CD14-positive monocyte (primary cell): ENCODE measurements around the gene OVCA2. TPM values are rescaled to one million over a fixed set of nuclear protein-coding genes. Genes with fewer than 3 reads are reported as not detected.

Source experiments
- DNase-seq, 3 donors: peaks; one replicate each; pipeline ENCODE4 v3.0.0-alpha.2; 2011 to 2022
- H2AFZ ChIP-seq: 2 replicates; pipeline ENCODE4 v1.6.0; 2012; ENCODE audit warnings: mild to moderate bottlenecking, low read depth, low read length, inconsistent platforms; ENCODE audit not compliant: insufficient read depth, poor library complexity, severe bottlenecking
- H3K27ac ChIP-seq, 2 donors: 1 replicate in 1 of 2; 2 replicates in 1 of 2; pipeline ENCODE4 v1.5.1; 2012 to 2013; ENCODE audit warnings: low read length in 2 of 2, control low read depth in 1 of 2, inconsistent platforms in 1 of 2, low read depth in 1 of 2, mild to moderate bottlenecking in 1 of 2
- H3K27me3 ChIP-seq, 2 donors: one replicate each; pipeline versions ENCODE4 v1.6.0 to v1.6.1; 2011 to 2013; ENCODE audit warnings: low read length in 2 of 2; ENCODE audit not compliant: control insufficient read depth in 2 of 2, insufficient read depth in 2 of 2
- H3K36me3 ChIP-seq, 2 donors: replicated peaks in 1 of 2; 1 replicate in 1 of 2; 2 replicates in 1 of 2; pipeline versions ENCODE4 v1.5.1 to v1.6.1; 2012 to 2013; ENCODE audit warnings: low read length in 2 of 2, control low read depth in 1 of 2, inconsistent platforms in 1 of 2, mild to moderate bottlenecking in 1 of 2; ENCODE audit not compliant: insufficient read depth in 2 of 2, control insufficient read depth in 1 of 2
- H3K4me1 ChIP-seq, 2 donors: 1 replicate in 1 of 2; 2 replicates in 1 of 2; pipeline versions ENCODE4 v1.5.1 to v1.6.1; 2012 to 2013; ENCODE audit warnings: low read length in 2 of 2, control low read depth in 1 of 2, inconsistent platforms in 1 of 2, mild to moderate bottlenecking in 1 of 2, moderate library complexity in 1 of 2; ENCODE audit not compliant: insufficient read depth in 2 of 2, control insufficient read depth in 1 of 2
- H3K4me2 ChIP-seq: replicated peaks from 2 replicates; pipeline ENCODE3; 2012; ENCODE audit warnings: low read length, moderate library complexity, mild to moderate bottlenecking; ENCODE audit not compliant: poor library complexity, severe bottlenecking; ENCODE audit errors: extremely low read depth
- H3K4me3 ChIP-seq, 3 experiments: fragments of 200-600 bp in 1 of 3; sonication (generic) in 1 of 3; replicated peaks in 1 of 3; 1 replicate in 2 of 3; 2 replicates in 1 of 3; pipeline ENCODE4 v1.5.1; 2011 to 2013; ENCODE audit warnings: low read length in 3 of 3, mild to moderate bottlenecking in 3 of 3, control low read depth in 2 of 3, low read depth in 2 of 3, inconsistent platforms in 1 of 3, moderate library complexity in 1 of 3
- H3K79me2 ChIP-seq: 2 replicates; pipeline ENCODE4 v1.6.0; 2012; ENCODE audit warnings: mild to moderate bottlenecking, control low read depth, inconsistent platforms, low read length, moderate library complexity; ENCODE audit not compliant: insufficient read depth
- H3K9ac ChIP-seq: 2 replicates; pipeline ENCODE4 v1.6.0; 2017; ENCODE audit warnings: low read length, mild to moderate bottlenecking; ENCODE audit not compliant: insufficient read depth, poor library complexity, severe bottlenecking
- H3K9me3 ChIP-seq, 2 donors: replicated peaks in 1 of 2; 1 replicate in 1 of 2; 2 replicates in 1 of 2; pipeline versions ENCODE4 v1.5.1 to v1.6.1; 2012 to 2013; ENCODE audit warnings: low read length in 2 of 2, control low read depth in 1 of 2; ENCODE audit not compliant: control insufficient read depth in 1 of 2, insufficient read depth in 1 of 2
- H4K20me1 ChIP-seq: 2 replicates; pipeline ENCODE4 v1.6.0; 2012; ENCODE audit warnings: mild to moderate bottlenecking, low read length, control low read depth, moderate library complexity; ENCODE audit not compliant: insufficient read depth
- H3K27ac Mint-ChIP-seq, 7 donors: one replicate each; pipeline ENCODE4 v1.8.0; 2020; ENCODE audit warnings: mild to moderate bottlenecking in 7 of 7, mixed read lengths in 7 of 7, moderate library complexity in 6 of 7, inconsistent platforms in 2 of 7
- H3K27me3 Mint-ChIP-seq, 3 donors: one replicate each; pipeline ENCODE4 v1.8.0; 2021 to 2022; ENCODE audit warnings: low read depth in 3 of 3, mild to moderate bottlenecking in 3 of 3, mixed read lengths in 3 of 3, moderate library complexity in 3 of 3, inconsistent platforms in 1 of 3
- H3K36me3 Mint-ChIP-seq, 2 donors: one replicate each; pipeline ENCODE4 v1.8.0; 2020; ENCODE audit warnings: mixed read lengths in 2 of 2, inconsistent platforms in 1 of 2, mild to moderate bottlenecking in 1 of 2
- H3K4me1 Mint-ChIP-seq: one replicate; pipeline ENCODE4 v1.8.0; 2020; ENCODE audit warnings: mild to moderate bottlenecking, mixed read lengths
- H3K4me3 Mint-ChIP-seq, 2 donors: one replicate each; pipeline ENCODE4 v1.8.0; 2020; ENCODE audit warnings: mild to moderate bottlenecking in 2 of 2, mixed read lengths in 2 of 2, moderate library complexity in 1 of 2
- H3K9me3 Mint-ChIP-seq, 7 donors: one replicate each; pipeline ENCODE4 v1.8.0; 2020 to 2022; ENCODE audit warnings: mixed read lengths in 7 of 7, mild to moderate bottlenecking in 6 of 7, moderate library complexity in 6 of 7, inconsistent platforms in 2 of 7
- WGBS: methylation state at CpG from one replicate; pipeline ENCODE4 v1.1.5; 2013; ENCODE audit warnings: missing lambda C conversion rate; ENCODE audit not compliant: insufficient coverage; 5-methylcytosine and 5-hydroxymethylcytosine counted together
- intact Hi-C, 2 donors: fragments of 100-400 bp; cut with micrococcal nuclease; formaldehyde crosslinking; loops; one replicate each; pipeline versions ENCODE4 v1.15.0 to v1.15.1; 2023
- polyA plus RNA-seq, 3 donors: library from polyadenylated mRNA; depleted of rRNA in 1 of 3; unstranded in 2 of 3; stranded (reverse) in 1 of 3; fragments of 300-500 nt in 2 of 3; fragments of >200 nt in 1 of 3; fragmentation: Illumina TruSeq in 2 of 3; gene quantifications; 1 replicate in 2 of 3; 2 replicates in 1 of 3; pipeline ENCODE4 v1.2.3, GENCODE V29; 2012 to 2021
- TF ChIP-seq, protein P1 (sequence below): fragments of 200-600 bp; IDR thresholded peaks from one replicate; pipeline ENCODE4 v1.8.0; 2022; ENCODE audit warnings: antibody characterized with exemption, mild to moderate bottlenecking

Gene OVCA2
- polyA plus RNA-seq, 3 donors = 30.5 to 94.9 (median 69.1) TPM

DNA sequence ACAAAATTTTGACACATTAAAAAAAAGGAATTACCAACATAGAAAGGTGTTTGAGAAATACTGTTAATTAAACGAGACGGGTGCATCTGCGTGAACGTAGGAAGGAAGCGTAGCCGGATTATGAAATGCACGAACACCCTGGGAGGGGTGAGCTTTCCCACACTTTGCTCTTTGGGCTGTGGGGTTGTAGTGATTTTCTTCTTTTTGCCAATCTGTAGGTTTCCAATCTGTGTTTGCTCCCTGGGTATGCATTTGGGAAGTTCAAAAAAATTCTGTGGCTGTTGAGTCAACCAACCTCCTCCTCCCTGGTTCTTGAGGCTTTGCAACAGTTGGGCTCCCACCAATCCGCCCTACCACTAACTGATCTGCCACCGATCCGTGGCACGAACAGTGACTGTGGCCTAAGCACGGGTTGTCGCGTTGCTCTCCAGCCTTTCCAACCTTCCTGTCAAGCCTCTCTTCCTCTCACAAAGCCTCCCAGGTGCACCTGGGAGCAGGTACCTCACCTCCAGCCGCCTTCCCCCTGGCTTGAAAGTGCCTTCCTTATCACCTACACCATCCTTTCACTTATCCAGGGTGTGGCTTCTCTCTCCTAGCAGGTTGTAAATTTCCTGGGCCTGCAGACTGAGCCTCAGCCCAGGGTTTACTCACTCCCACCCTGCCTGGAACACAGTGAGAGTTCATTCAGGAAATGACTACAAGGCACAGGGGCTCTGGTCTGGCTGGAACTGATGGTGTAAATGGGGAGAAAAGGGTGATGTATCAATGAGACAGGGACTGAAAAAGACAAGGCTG is 33.3 kb upstream of the OVCA2 start:
- Histone ChIP-seq H3K27me3 (no peaks in the 10 kb centered on the region), H3K27ac (no peak overlapping the region), H3K36me3 (no peaks in the 10 kb centered on the region), H3K4me3 (no peak overlapping the region), H3K9me3 (no peaks in the 10 kb centered on the region), H3K79me2 (no peaks in the 10 kb centered on the region), H3K9ac (no peak overlapping the region), H3K4me1 (peaks cover 0 to 3% of the 10 kb centered on the region in 2 donors), H3K4me2 (no peak overlapping the region), H4K20me1 (no peaks in the 10 kb centered on the region), H2AFZ (no peak overlapping the region)
- Mint-ChIP-seq H3K4me1 (peaks cover 17% of the 10 kb centered on the region), H3K4me3 (no peak overlapping the region), H3K9me3 (peaks cover 0 to 6% (median 0%) of the 10 kb centered on the region in 7 donors), H3K36me3 (no peaks in the 10 kb centered on the region), H3K27me3 (peaks cover 0 to 12% (median 8%) of the 10 kb centered on the region in 3 donors), H3K27ac (peak overlapping the region in 1 of 7 donors; percentile 44)
- 48% methylated on average over 15 of the region's 15 CpGs for WGBS
- TF ChIP-seq, protein P1, sequence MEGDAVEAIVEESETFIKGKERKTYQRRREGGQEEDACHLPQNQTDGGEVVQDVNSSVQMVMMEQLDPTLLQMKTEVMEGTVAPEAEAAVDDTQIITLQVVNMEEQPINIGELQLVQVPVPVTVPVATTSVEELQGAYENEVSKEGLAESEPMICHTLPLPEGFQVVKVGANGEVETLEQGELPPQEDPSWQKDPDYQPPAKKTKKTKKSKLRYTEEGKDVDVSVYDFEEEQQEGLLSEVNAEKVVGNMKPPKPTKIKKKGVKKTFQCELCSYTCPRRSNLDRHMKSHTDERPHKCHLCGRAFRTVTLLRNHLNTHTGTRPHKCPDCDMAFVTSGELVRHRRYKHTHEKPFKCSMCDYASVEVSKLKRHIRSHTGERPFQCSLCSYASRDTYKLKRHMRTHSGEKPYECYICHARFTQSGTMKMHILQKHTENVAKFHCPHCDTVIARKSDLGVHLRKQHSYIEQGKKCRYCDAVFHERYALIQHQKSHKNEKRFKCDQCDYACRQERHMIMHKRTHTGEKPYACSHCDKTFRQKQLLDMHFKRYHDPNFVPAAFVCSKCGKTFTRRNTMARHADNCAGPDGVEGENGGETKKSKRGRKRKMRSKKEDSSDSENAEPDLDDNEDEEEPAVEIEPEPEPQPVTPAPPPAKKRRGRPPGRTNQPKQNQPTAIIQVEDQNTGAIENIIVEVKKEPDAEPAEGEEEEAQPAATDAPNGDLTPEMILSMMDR = no peak
- no peak for DNase-seq
- intact Hi-C loops = no loop called here

DNA sequence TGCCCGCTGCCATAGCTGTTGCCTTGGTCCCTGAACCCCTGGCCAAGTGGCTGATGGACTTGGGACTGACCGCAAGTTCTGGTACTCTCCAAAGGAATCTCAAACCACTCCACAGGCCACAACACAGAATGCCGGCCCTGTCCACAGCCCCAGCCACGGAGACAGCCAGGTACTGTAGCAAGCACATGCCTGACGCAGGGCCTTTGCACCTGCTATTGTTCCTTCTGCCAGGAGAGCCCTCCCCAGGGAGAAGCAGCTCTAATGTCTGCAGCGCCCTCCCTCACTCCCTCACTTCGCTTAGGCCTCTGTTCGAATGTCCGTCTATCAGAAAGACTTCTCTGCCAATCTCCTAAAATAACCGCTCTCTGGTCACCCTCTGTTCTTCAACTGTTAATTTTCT is 32.1 kb upstream of the OVCA2 start:
- H3K27ac Mint-ChIP-seq = no peak overlapping the region
- Histone ChIP-seq H4K20me1 (no peaks in the 10 kb centered on the region), H3K4me2 (no peak overlapping the region), H3K79me2 (no peaks in the 10 kb centered on the region), H3K4me1 (peaks cover 0 to 3% of the 10 kb centered on the region in 2 donors), H3K27me3 (no peaks in the 10 kb centered on the region), H3K9me3 (peaks cover 0 to 6% of the 10 kb centered on the region in 2 donors), H3K9ac (no peak overlapping the region), H3K36me3 (no peaks in the 10 kb centered on the region), H2AFZ (no peak overlapping the region), H3K27ac (no peak overlapping the region), H3K4me3 (no peak overlapping the region)
- intact Hi-C loops = no loop called here
- H3K9me3 Mint-ChIP-seq = peaks cover 0 to 6% (median 3%) of the 10 kb centered on the region in 7 donors
- TF ChIP-seq, protein P1 = no peak
- peaks cover 0 to 13% (median 11%) of the 10 kb centered on the region in 3 donors for H3K27me3 Mint-ChIP-seq
- no peak overlapping the region for H3K4me3 Mint-ChIP-seq
- H3K36me3 Mint-ChIP-seq = no peaks in the 10 kb centered on the region
- DNase-seq = no peak
- no CpG with 5 or more reads among the region's 10 CpGs for WGBS
- peaks cover 17% of the 10 kb centered on the region for H3K4me1 Mint-ChIP-seq
